Activated B cell treated with CpG ODN at 0.5 μM for 24 hours (primary cell): ENCODE measurements around the gene KHDC4. TPM values are rescaled to one million over a fixed set of nuclear protein-coding genes. Genes with fewer than 3 reads are reported as not detected.

Experiments
- ATAC-seq: fragments of 200-7000 bp; cut with Tn5 transposase; one replicate; pipeline ENCODE4 v1.10.0; 2021; ENCODE audit warnings: low read depth, mild to moderate bottlenecking, moderate library complexity
- CTCF ChIA-PET: fragments of 350-600 bp; sonication (Branson Sonifier 250); formaldehyde crosslinking; loops from one replicate; lab custom pipeline; 2021; ENCODE audit warnings: antibody characterized with exemption; lab: Charles Lee
- POLR2A ChIA-PET: fragments of 350-600 bp; sonication (Branson Sonifier 250); formaldehyde crosslinking; loops from one replicate; lab custom pipeline; 2021; ENCODE audit warnings: antibody characterized with exemption; lab: Charles Lee
- DNase-seq: peaks from one replicate; pipeline ENCODE4 v3.0.0; 2022
- H3K27ac Mint-ChIP-seq: one replicate; pipeline ENCODE4 v1.8.0; 2020; ENCODE audit warnings: mixed read lengths
- H3K27me3 Mint-ChIP-seq: one replicate; pipeline ENCODE4 v1.8.0; 2021; ENCODE audit warnings: mixed read lengths
- H3K36me3 Mint-ChIP-seq: one replicate; pipeline ENCODE4 v1.8.0; 2021; ENCODE audit warnings: low read depth, mixed read lengths
- H3K4me1 Mint-ChIP-seq: one replicate; pipeline ENCODE4 v1.8.0; 2021; ENCODE audit warnings: mixed read lengths
- H3K4me3 Mint-ChIP-seq: one replicate; pipeline ENCODE4 v1.8.0; 2020; ENCODE audit warnings: mild to moderate bottlenecking, mixed read lengths
- H3K9me3 Mint-ChIP-seq: one replicate; pipeline ENCODE4 v1.8.0; 2020; ENCODE audit warnings: mixed read lengths
- intact Hi-C: fragments of 100-400 bp; cut with micrococcal nuclease; formaldehyde crosslinking; loops from one replicate; pipeline ENCODE4 v1.15.1; 2024
- total RNA-seq: library from RNA; stranded (reverse); gene quantifications from 2 replicates; pipeline ENCODE4 v1.2.3, GENCODE V29; 2022
- TF ChIP-seq, protein P1 (sequence below): fragments of 200-600 bp; IDR thresholded peaks from one replicate; pipeline ENCODE4 v1.8.0; 2022; ENCODE audit warnings: antibody characterized with exemption, mild to moderate bottlenecking

The KHDC4 gene
- total RNA-seq, 1 donor from 2014 or later = 105 TPM

DNA sequence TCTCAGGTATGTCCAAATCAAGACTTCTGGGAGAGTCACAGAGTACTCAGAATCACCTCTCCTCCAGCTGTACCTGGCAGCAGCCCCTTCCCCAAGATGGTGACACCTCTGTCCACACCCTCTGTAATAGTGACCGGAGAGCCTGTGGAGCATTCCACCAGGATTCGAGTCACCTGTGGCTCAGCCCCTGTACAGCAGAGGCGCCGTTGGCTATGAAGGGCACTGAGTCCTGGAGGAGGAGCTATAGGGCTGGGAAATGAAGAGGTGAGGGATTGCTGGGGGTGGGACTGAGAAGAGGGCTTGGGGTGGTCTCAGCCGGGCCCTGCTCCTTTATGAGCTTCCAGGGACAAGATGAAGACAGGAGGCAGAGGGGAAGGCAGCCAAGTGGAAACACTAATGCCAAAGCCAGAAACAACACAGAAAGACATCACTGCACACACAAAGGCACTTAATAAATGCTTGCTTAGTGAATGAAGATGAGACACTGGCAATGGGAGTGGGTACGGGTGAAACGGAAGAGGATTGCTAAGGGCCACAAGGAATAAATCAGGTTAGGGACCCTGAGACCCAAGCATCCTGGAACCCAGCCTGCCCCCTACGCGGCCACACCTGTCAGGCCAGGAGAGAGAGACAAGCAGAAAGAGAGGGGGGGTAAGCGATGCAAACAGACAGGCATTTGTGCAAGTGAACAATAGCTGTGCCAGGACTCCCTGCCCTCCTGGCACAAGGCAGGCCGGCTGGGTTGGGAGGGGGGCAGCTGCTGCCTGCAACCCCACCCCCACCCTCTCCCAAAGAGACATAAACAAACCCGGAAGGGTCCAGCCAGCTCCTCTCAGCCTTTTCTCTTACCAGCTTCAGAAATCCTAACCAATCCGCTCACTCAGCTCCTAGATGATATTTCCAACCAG lies 40.2 kb upstream of the KHDC4 start:
- H3K27me3 Mint-ChIP-seq = no peaks in the 10 kb centered on the region
- DNase-seq = no peak
- no peaks in the 10 kb centered on the region for H3K9me3 Mint-ChIP-seq
- ChIA-PET POLR2A (interaction anchor here (0.9 to 14.6 kb wide), 5 partner anchors 8 to 33 kb away, joined by 4 to 403 read pairs (median 26); partner anchors contain the start of gene RXFP4), CTCF (interaction anchor here (1.0 to 2.3 kb wide), 4 partner anchors 9 to 15 kb away, joined by 3 to 6 read pairs (median 4); no protein-coding TSS in a partner anchor)
- peaks cover 84% of the 10 kb centered on the region for H3K4me1 Mint-ChIP-seq
- peak overlapping the region; percentile 97 for H3K4me3 Mint-ChIP-seq
- TF ChIP-seq, protein P1, sequence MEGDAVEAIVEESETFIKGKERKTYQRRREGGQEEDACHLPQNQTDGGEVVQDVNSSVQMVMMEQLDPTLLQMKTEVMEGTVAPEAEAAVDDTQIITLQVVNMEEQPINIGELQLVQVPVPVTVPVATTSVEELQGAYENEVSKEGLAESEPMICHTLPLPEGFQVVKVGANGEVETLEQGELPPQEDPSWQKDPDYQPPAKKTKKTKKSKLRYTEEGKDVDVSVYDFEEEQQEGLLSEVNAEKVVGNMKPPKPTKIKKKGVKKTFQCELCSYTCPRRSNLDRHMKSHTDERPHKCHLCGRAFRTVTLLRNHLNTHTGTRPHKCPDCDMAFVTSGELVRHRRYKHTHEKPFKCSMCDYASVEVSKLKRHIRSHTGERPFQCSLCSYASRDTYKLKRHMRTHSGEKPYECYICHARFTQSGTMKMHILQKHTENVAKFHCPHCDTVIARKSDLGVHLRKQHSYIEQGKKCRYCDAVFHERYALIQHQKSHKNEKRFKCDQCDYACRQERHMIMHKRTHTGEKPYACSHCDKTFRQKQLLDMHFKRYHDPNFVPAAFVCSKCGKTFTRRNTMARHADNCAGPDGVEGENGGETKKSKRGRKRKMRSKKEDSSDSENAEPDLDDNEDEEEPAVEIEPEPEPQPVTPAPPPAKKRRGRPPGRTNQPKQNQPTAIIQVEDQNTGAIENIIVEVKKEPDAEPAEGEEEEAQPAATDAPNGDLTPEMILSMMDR = no peak
- peak overlapping the region; percentile 90 for H3K27ac Mint-ChIP-seq
- no peak for ATAC-seq
- intact Hi-C loops = loop anchor here (5.0 kb wide), 1 partner anchor 78 kb away; the partner anchor contains the start of genes LAMTOR2 and UBQLN4
- peaks cover 64% of the 10 kb centered on the region for H3K36me3 Mint-ChIP-seq

- Mint-ChIP-seq H3K27ac (peak overlapping the region; percentile 90), H3K9me3 (no peaks in the 10 kb centered on the region), H3K4me1 (peaks cover 87% of the 10 kb centered on the region), H3K27me3 (no peaks in the 10 kb centered on the region), H3K4me3 (peak overlapping the region; percentile 53), H3K36me3 (peaks cover 70% of the 10 kb centered on the region)
- CTCF ChIA-PET = interaction anchor here (0.9 to 2.3 kb wide), 3 partner anchors 8 to 36 kb away, joined by 3 to 6 read pairs (median 3); no protein-coding TSS in a partner anchor
- intact Hi-C loops = no loop called here
- ATAC-seq (no peak), DNase-seq (no peak)
- POLR2A ChIA-PET = interaction anchor here (0.6 to 14.6 kb wide), 4 partner anchors 10 to 1616 kb away, joined by 3 to 403 read pairs (median 15); partner anchors contain the start of gene RXFP4
- TF ChIP-seq, protein P1 = no peak
These were observed 39.5 kb upstream of the KHDC4 start for GRCh38 chr1:155973723-155974122.

- ATAC-seq = no peak
- DNase-seq = no peak
- peaks cover 98% of the 10 kb centered on the region for H3K4me1 Mint-ChIP-seq
- H3K27ac Mint-ChIP-seq = peak overlapping the region; percentile 83
- ChIA-PET CTCF (interaction anchor here (1.2 to 1.6 kb wide), 3 partner anchors 18 to 34 kb away, joined by 3 to 4 read pairs (median 3); no protein-coding TSS in a partner anchor), POLR2A (interaction anchor here (0.8 to 14.6 kb wide), 8 partner anchors 7 to 41 kb away, joined by 3 to 403 read pairs (median 12); partner anchors contain the start of genes ARHGEF2, KHDC4 and RXFP4)
- H3K4me3 Mint-ChIP-seq = peak overlapping the region; percentile 53
- no peaks in the 10 kb centered on the region for H3K9me3 Mint-ChIP-seq
- TF ChIP-seq, protein P1 = no peak
- intact Hi-C loops = loop anchor here (2.0 kb wide), 1 partner anchor 17 kb away; no protein-coding TSS in a partner anchor
- peaks cover 76% of the 10 kb centered on the region for H3K36me3 Mint-ChIP-seq
- no peaks in the 10 kb centered on the region for H3K27me3 Mint-ChIP-seq
These were observed 37.9 kb upstream of the KHDC4 start for GRCh38 chr1:155971910-155972809.

GRCh38 chr1:155970531-155971167 lies 36.4 kb upstream of the KHDC4 start:
- POLR2A ChIA-PET = interaction anchor here (0.6 to 7.2 kb wide), 10 partner anchors 8 to 38 kb away, joined by 3 to 113 read pairs (median 6); partner anchors contain the start of genes ARHGEF2 and KHDC4
- no peaks in the 10 kb centered on the region for H3K9me3 Mint-ChIP-seq

More at GRCh38 chr1:155970531-155971167, 36.4 kb upstream of the KHDC4 start:
- DNase-seq (peak; percentile 61), ATAC-seq (peak; percentile 97)
- H3K4me1 Mint-ChIP-seq = peaks cover 98% of the 10 kb centered on the region
- no peaks in the 10 kb centered on the region for H3K27me3 Mint-ChIP-seq
- H3K36me3 Mint-ChIP-seq = peaks cover 78% of the 10 kb centered on the region
- peak overlapping the region; percentile 90 for H3K27ac Mint-ChIP-seq
- peak overlapping the region; percentile 73 for H3K4me3 Mint-ChIP-seq
- TF ChIP-seq, protein P1 = no peak
- CTCF ChIA-PET = interaction anchor here (0.7 to 1.6 kb wide), 6 partner anchors 8 to 33 kb away, joined by 3 to 4 read pairs (median 3); partner anchors contain the start of gene ARHGEF2
- intact Hi-C loops = loop anchor here (1.0 to 2.0 kb wide), 3 partner anchors 8 to 18 kb away; partner anchors contain the start of gene ARHGEF2
